Measurements from ENCODE around the gene FGGY.
"Not testable (repeated sequence)": the region's sequence is repeated elsewhere in the genome, so short reads cannot be mapped to it uniquely, and the experiment has no call there.

FGGY gene

GRCh38 chr1:59718064-59718988, 421.4 kb downstream of the FGGY start:
- no peak for DNase-seq

- DNase-seq: no peak
Observed at GRCh38 chr1:59718989-59719360, 422.1 kb downstream of the FGGY start.

- DNase-seq: no peak
Observed at GRCh38 chr1:59720326-59721115, 423.6 kb downstream of the FGGY start.

- no peak for DNase-seq
Observed at GRCh38 chr1:59730302-59730701, 433.4 kb downstream of the FGGY start.

- no peak for DNase-seq
Observed at GRCh38 chr1:59730759-59731478, 434.0 kb downstream of the FGGY start.

GRCh38 chr1:59731591-59731990, 434.7 kb downstream of the FGGY start:
- no peak for DNase-seq

- DNase-seq: no peak
Observed at GRCh38 chr1:59732214-59732955, 435.5 kb downstream of the FGGY start.

GRCh38 chr1:59733443-59734141, 436.7 kb downstream of the FGGY start:
- no peak for DNase-seq

GRCh38 chr1:59735927-59736326, 439.0 kb downstream of the FGGY start:
- DNase-seq: not testable (repeated sequence)

- DNase-seq: no peak
Observed at GRCh38 chr1:59736744-59737143, 439.9 kb downstream of the FGGY start.

- no peak for DNase-seq
Observed at GRCh38 chr1:59737638-59738037, 440.7 kb downstream of the FGGY start.

GRCh38 chr1:59738152-59738551, 441.3 kb downstream of the FGGY start:
- no peak for DNase-seq

- DNase-seq: no peak
Observed at GRCh38 chr1:59738591-59739015, 441.7 kb downstream of the FGGY start.

- DNase-seq: no peak
Observed at GRCh38 chr1:59739111-59739510, 442.2 kb downstream of the FGGY start.

GRCh38 chr1:59742526-59742925, 445.6 kb downstream of the FGGY start:
- no peak for DNase-seq

- no peak for DNase-seq
Observed at GRCh38 chr1:59743324-59744091, 446.6 kb downstream of the FGGY start.

GRCh38 chr1:59747420-59748024, 450.6 kb downstream of the FGGY start:
- no peak for DNase-seq

- DNase-seq: no peak
Observed at GRCh38 chr1:59748123-59748522, 451.2 kb downstream of the FGGY start.

GRCh38 chr1:59750328-59751003, 453.6 kb downstream of the FGGY start:
- DNase-seq: no peak

GRCh38 chr1:59751004-59751395, 454.1 kb downstream of the FGGY start:
- DNase-seq: no peak

Measured in stimulated activated CD4-positive, alpha-beta T cell treated with anti-CD3 and anti-CD28 coated beads, Interleukin-12 subunit alpha, Interleukin-12 subunit beta, amount 100 ng/mL, for 4 hours (primary cell).